SK-N-SH treated with all-trans-retinoic acid at 6 μM for 48 hours (cell line): ENCODE results near the gene ZSCAN2.

ENCODE experiments used
- ARNTL ChIP-seq: fragments of 450-650 bp; formaldehyde crosslinking; IDR thresholded peaks from 2 replicates; pipeline ENCODE4 v1.5.0; 2020; ENCODE audit warnings: low read depth, mild to moderate bottlenecking, moderate library complexity, borderline replicate concordance
- CREB5 ChIP-seq: fragments of 250-450 bp; sonication (Bioruptor Pico); IDR thresholded peaks from 2 replicates; pipeline ENCODE4 v1.5.1; 2020; ENCODE audit warnings: low read depth, mild to moderate bottlenecking, moderate library complexity
- ZNF70 ChIP-seq: fragments of 450-650 bp; formaldehyde crosslinking; IDR thresholded peaks from 2 replicates; pipeline ENCODE4 v1.5.0; 2020; ENCODE audit warnings: mild to moderate bottlenecking, moderate library complexity

DNA sequence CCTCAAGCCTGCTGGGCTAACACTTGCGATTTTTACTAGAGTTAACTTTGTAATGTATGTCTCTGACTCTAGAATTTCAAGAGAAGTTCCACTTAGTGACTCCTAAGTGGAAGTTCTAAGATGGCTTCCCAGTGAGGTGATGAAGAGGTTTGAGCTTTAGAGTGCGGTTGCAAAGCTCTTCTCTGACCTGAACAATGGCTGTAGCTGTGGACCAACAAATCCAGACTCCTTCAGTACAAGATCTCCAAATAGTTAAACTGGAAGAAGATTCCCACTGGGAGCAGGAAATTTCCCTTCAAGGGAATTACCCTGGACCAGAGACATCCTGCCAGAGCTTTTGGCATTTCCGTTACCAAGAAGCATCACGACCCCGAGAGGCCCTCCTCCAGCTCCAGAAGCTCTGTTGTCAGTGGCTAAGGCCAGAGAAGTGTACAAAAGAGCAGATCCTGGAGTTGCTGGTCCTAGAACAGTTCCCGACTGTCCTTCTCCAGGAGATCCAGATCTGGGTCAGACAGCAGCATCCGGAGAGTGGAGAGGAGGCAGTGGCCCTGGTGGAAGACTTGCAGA lies 31.0 kb downstream of the ZSCAN2 start:
- TF ChIP-seq CREB5 (CRISPR knock-in tag) (no peak), ZNF70 (CRISPR knock-in tag) (no peak), ARNTL (CRISPR knock-in tag) (no peak)
